K562 (cell line): ENCODE data around the gene SLC52A1. TPM values are rescaled to one million over a fixed set of nuclear protein-coding genes. Genes with fewer than 3 reads are reported as not detected.
A peak's percentile ranks its signal among the peaks of the same experiment; 100 is the strongest.

Source experiments
- CREB3 ChIP-seq: fragments of 450-650 bp; conservative IDR thresholded peaks from 2 replicates; pipeline ENCODE4 v1.6.1; 2016; ENCODE audit warnings: missing genetic modification characterization, low read depth, mild to moderate bottlenecking, missing compliant biosample characterization, moderate library complexity
- DDX20 ChIP-seq: fragments of 450-650 bp; IDR thresholded peaks from 2 replicates; pipeline ENCODE4 v1.6.1; 2016; ENCODE audit warnings: missing genetic modification characterization, low read depth, mild to moderate bottlenecking, missing compliant biosample characterization, moderate library complexity
- MGA ChIP-seq: fragments of 450-650 bp; IDR thresholded peaks from 2 replicates; pipeline ENCODE4 v1.6.1; 2016; ENCODE audit warnings: mild to moderate bottlenecking, moderate library complexity
- RNF2 ChIP-seq: sonication (generic); IDR thresholded peaks from 2 replicates; pipeline ENCODE4 v1.6.1; 2016
- SP1 ChIP-seq: sonication (generic); formaldehyde crosslinking; IDR thresholded peaks from 2 replicates; pipeline ENCODE4 v1.8.1; 2022; ENCODE audit warnings: mild to moderate bottlenecking, missing genetic modification reagents
- SPI1 ChIP-seq: IDR thresholded peaks from 2 replicates; pipeline ENCODE4 v1.6.1; 2011; ENCODE audit warnings: low read depth, low read length, control low read depth, borderline replicate concordance
- TAL1 ChIP-seq: fragments of 450-650 bp; IDR thresholded peaks from 2 replicates; pipeline ENCODE4 v1.6.1; 2016; ENCODE audit warnings: mild to moderate bottlenecking
- ZNF282 ChIP-seq: sonication (generic); formaldehyde crosslinking; IDR thresholded peaks from 2 replicates; pipeline ENCODE4 v1.8.1; 2023; ENCODE audit warnings: missing genetic modification reagents
- ZNF766 ChIP-seq: fragments of 200-800 bp; sonication (Bioruptor generic); conservative IDR thresholded peaks from 2 replicates; pipeline ENCODE4 v1.6.1; 2016; ENCODE audit warnings: missing genetic modification characterization, missing compliant biosample characterization
- polyA plus RNA-seq, 8 experiments: library from polyadenylated mRNA; depleted of rRNA in 4 of 8; stranded (reverse) in 5 of 8; unstranded in 3 of 8; fragments of >200 nt; fragmentation: Nextera tagmentation in 2 of 8; fragmentation: Illumina TruSeq in 1 of 8; extraction: Ambion mirVana in 2 of 8; extraction: Trizol in 1 of 8; gene quantifications; 2 replicates each; pipeline versions ENCODE4 v1.2.1 to v1.2.3, GENCODE V29; 2011 to 2014; ENCODE audit warnings: inconsistent platforms in 1 of 8, missing spikeins in 1 of 8
- total RNA-seq, 7 experiments: library from RNA; depleted of rRNA in 6 of 7; stranded (reverse); fragments of >200 nt in 6 of 7; fragmentation: Illumina TruSeq in 2 of 7; extraction: Trizol in 2 of 7; gene quantifications; 2 replicates each; pipeline versions ENCODE4 v1.2.1 to v1.2.3, GENCODE V29; 2011 to 2021; ENCODE audit warnings: low replicate concordance in 1 of 7
- TF ChIP-seq, protein P1 (sequence below): sonication (generic); formaldehyde crosslinking; IDR thresholded peaks from 2 replicates; pipeline ENCODE4 v1.8.0; 2022; ENCODE audit warnings: mild to moderate bottlenecking, missing genetic modification reagents

Gene SLC52A1
- total and polyA plus RNA-seq, 9 of the 15 experiments (the other 6 are each of a cell fraction or from before 2014, with no cell fraction given) = 0.04 TPM; not detected in 8

- TF ChIP-seq CREB3 (tag) (no peak), ZNF766 (CRISPR knock-in tag) (no peak), SPI1 (no peak), DDX20 (tag) (no peak), MGA (no peak), RNF2 (no peak), ZNF282 (CRISPR knock-in tag) (no peak), SP1 (CRISPR knock-in tag) (no peak), TAL1 (peak; percentile 70)
- TF ChIP-seq, protein P1, sequence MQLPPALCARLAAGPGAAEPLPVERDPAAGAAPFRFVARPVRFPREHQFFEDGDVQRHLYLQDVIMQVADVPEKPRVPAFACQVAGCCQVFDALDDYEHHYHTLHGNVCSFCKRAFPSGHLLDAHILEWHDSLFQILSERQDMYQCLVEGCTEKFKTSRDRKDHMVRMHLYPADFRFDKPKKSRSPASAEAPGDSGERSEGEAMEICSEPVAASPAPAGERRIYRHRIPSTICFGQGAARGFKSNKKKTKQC (CRISPR knock-in tag) = no peak
Measured at GRCh38 chr17:5042157-5043022, 7.2 kb upstream of the SLC52A1 start (continued).
